ENCODE data around the gene GOLGA3. TPM values are rescaled to one million over a fixed set of nuclear protein-coding genes. Genes with fewer than 3 reads are reported as not detected.

GOLGA3 gene, protein sequence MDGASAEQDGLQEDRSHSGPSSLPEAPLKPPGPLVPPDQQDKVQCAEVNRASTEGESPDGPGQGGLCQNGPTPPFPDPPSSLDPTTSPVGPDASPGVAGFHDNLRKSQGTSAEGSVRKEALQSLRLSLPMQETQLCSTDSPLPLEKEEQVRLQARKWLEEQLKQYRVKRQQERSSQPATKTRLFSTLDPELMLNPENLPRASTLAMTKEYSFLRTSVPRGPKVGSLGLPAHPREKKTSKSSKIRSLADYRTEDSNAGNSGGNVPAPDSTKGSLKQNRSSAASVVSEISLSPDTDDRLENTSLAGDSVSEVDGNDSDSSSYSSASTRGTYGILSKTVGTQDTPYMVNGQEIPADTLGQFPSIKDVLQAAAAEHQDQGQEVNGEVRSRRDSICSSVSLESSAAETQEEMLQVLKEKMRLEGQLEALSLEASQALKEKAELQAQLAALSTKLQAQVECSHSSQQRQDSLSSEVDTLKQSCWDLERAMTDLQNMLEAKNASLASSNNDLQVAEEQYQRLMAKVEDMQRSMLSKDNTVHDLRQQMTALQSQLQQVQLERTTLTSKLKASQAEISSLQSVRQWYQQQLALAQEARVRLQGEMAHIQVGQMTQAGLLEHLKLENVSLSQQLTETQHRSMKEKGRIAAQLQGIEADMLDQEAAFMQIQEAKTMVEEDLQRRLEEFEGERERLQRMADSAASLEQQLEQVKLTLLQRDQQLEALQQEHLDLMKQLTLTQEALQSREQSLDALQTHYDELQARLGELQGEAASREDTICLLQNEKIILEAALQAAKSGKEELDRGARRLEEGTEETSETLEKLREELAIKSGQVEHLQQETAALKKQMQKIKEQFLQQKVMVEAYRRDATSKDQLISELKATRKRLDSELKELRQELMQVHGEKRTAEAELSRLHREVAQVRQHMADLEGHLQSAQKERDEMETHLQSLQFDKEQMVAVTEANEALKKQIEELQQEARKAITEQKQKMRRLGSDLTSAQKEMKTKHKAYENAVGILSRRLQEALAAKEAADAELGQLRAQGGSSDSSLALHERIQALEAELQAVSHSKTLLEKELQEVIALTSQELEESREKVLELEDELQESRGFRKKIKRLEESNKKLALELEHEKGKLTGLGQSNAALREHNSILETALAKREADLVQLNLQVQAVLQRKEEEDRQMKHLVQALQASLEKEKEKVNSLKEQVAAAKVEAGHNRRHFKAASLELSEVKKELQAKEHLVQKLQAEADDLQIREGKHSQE (N-terminal part only)
- 165 and 236 TPM in 2 replicates for total RNA-seq

DNA sequence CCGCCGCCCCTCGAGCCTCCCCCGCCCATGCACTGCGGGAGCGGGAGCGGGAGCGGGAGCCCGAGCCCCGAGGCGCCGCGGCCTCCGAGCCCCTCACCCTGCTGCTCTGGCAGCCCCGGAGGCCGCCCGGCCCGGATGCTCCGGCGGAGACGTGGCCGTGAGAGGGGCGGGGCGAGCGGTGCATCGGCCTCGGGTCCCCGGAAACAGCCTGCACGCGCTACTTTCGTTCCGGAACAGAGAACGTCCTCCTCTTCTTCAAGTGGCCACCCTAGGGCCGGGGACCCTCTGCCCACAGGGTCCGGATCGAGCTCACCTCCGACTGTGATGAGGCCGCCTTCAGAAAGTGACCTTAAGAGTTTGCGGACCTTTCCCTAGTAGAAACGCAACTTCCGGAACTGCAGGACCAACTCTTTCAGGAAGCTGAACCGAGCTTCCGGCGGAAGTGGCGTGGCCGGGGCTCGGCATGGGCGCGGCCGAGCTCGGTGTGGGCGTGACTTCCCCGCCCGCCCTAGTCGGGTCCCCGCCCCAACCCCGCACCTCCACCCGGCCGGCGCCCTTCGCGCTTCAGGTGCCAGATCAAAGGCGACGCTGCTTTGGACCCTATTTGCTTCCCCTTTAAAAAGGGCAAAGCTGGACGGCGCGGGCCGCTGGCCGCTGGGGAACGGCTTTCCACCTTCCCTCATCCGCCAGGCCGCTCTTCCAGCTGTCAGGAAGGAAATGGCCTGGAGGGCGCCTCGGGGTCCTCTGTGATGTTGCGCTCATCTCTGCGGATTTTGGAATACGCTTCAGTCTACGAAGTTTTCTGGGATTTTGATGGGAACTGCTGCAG lies at the start of gene GOLGA3:
GOLGA3 (minus strand) TSS at position 164 of the 829 bp plus-strand sequence. CDS start 6,741 bp downstream, outside the sequence.

DNA sequence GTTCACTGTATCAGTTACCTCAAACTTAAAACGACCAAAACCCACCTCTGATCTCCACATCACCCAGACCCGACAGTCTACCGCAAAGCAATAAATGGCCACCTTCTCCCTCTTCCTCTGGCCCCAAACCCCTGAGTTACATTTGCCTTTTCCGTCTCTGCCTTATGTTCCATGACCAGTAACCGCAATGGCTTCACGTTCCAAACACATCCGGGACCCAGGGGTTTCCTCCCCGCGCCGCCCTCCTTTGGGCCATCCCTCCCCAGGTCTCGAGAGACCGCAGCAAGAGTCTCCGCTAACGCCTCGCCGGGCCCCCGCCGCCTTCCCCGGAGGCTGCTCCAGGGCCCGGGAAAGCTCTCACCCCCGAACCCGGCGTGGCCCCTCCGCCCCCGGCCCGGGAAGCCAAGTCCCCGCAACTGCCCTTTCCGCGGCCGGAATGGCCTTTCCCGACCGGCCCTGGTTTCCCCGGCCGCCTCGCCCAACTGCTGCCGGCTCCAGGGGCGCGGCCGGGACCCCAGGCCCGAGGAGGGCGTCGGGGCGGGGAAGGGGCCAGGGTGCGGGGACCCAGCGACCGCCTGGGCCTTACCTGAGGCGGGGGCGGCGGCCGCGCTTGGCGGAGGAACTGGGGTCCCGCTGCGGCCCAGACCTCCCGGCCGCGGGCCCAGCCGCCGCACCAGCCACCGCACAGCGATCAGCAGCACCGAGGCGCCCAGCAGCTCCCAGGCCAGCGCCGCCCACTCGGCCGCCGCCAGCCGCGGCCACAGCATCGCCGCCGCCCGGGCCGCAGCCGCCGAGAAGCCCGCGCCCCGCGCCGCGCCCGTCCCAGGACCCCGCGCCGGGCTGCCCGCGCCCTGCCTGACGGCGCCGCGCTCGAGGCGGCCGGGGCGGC lies 67.4 kb downstream of the GOLGA3 start, which contains the start of gene ANKLE2:
ANKLE2 (minus strand) TSS at position 801 of the 889 bp plus-strand sequence; CDS start at position 767, 34 bp downstream.

Other genes starting within 250 kb of the GOLGA3 start
- gene LRCOL1, start 218.3 kb downstream of the GOLGA3 start, total RNA-seq, result not detected in 2 replicates
- gene P2RX2, start 210.1 kb downstream of the GOLGA3 start, total RNA-seq, result not detected in 2 replicates
- gene POLE, start 141.5 kb downstream of the GOLGA3 start, total RNA-seq, result 13.0 and 31.4 TPM in 2 replicates
- gene PXMP2, start 141.3 kb downstream of the GOLGA3 start, total RNA-seq, result 6.5 and 16.7 TPM in 2 replicates
- 30.7 and 81.3 TPM in 2 replicates for gene PGAM5, start 118.0 kb downstream of the GOLGA3 start, total RNA-seq
- gene ANKLE2, start 67.0 kb downstream of the GOLGA3 start, total RNA-seq, result 56.1 and 71.9 TPM in 2 replicates
- 24.5 and 40.8 TPM in 2 replicates for gene CHFR, start 58.7 kb upstream of the GOLGA3 start, total RNA-seq
- gene ZNF605, start 127.4 kb upstream of the GOLGA3 start, total RNA-seq, result 7.1 and 13.8 TPM in 2 replicates
- gene ZNF26, start 157.5 kb upstream of the GOLGA3 start, total RNA-seq, result 10.9 and 17.5 TPM in 2 replicates
- 20.1 and 26.5 TPM in 2 replicates for gene ZNF84, start 208.6 kb upstream of the GOLGA3 start, total RNA-seq